Esophagus squamous epithelium (tissue), 4 donors: ENCODE data around the gene TPM4.

Experiments
- POLR2A ChIP-seq, 4 donors: fragments of 450-650 bp; IDR thresholded peaks; one replicate each; pipeline ENCODE4 v1.6.1; 2017; ENCODE audit warnings: antibody characterized with exemption in 4 of 4, mild to moderate bottlenecking in 4 of 4, moderate library complexity in 3 of 4
- TF ChIP-seq, protein P1 (sequence below), 6 experiments: fragments of 450-650 bp in 4 of 6; fragments of 200-600 bp in 2 of 6; sonication (generic) in 2 of 6; IDR thresholded peaks; one replicate each; pipeline ENCODE4 v1.5.1; 2016 to 2019; ENCODE audit warnings: antibody characterized with exemption in 6 of 6, mild to moderate bottlenecking in 4 of 6, moderate library complexity in 4 of 6

DNA sequence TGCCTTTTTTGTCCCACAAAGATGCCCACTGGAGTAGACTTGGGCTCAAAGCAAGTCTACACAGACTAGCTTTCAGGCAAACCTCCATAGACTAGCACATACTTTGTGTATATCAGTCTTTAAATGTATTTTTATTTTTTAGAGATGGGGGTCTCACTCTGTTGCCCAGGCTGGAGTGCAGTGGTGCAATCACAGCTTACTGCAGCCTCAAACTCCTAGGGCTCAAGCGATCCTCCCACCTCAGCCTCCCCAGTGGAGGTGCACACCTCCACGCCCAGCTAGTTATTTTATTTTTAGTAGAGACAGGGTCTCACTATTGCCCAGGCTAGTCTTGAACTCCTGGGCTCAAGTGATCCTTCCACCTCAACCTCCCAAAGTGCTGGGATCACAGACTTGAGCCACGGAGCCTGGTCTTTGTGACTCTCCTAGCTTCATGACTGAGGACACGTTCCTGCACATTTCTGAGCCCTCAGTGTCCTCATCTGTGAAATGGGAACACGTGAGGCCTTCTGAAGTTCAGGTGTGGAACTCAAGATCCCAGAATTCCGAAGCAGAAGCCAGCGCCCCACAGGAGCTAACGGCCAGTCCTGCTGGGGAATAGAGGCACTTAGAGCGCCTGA lies 5.1 kb upstream of the TPM4 start:
- TF ChIP-seq, protein P1, sequence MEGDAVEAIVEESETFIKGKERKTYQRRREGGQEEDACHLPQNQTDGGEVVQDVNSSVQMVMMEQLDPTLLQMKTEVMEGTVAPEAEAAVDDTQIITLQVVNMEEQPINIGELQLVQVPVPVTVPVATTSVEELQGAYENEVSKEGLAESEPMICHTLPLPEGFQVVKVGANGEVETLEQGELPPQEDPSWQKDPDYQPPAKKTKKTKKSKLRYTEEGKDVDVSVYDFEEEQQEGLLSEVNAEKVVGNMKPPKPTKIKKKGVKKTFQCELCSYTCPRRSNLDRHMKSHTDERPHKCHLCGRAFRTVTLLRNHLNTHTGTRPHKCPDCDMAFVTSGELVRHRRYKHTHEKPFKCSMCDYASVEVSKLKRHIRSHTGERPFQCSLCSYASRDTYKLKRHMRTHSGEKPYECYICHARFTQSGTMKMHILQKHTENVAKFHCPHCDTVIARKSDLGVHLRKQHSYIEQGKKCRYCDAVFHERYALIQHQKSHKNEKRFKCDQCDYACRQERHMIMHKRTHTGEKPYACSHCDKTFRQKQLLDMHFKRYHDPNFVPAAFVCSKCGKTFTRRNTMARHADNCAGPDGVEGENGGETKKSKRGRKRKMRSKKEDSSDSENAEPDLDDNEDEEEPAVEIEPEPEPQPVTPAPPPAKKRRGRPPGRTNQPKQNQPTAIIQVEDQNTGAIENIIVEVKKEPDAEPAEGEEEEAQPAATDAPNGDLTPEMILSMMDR (IDR thresholded peaks at IDR 0.05) = no peak
- no peak for TF ChIP-seq POLR2A (IDR thresholded peaks at IDR 0.05)
